NCI-H1694 (cell line): ENCODE results near the gene HERC4.
"Not testable (repeated sequence)": the region's sequence is repeated elsewhere in the genome, so short reads cannot be mapped to it uniquely, and the experiment has no call there.

Experiments
- DNase-seq: peaks from one replicate; lab custom pipeline; 2025; lab: John Stamatoyannopoulos, UW

Gene HERC4

DNA sequence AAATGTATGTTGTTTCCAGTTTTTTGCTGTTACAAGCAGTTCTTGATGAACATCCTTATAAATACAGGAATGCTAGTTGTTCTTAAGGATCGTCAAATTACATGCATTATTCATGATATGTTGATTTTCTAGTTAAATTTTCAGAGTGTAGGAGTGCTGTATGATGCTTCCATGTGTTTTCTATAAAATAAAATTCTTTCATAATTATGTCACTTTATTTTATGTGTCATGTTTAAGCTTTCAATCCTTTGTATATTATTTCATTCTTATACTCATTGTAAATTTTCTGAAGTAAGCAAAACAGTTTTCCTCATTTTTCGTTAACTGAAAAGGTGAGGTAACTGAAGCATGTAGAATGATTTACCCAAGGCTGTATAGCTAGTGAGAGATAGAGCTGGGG lies 17.4 kb upstream of the HERC4 start:
- no peak for DNase-seq

DNA sequence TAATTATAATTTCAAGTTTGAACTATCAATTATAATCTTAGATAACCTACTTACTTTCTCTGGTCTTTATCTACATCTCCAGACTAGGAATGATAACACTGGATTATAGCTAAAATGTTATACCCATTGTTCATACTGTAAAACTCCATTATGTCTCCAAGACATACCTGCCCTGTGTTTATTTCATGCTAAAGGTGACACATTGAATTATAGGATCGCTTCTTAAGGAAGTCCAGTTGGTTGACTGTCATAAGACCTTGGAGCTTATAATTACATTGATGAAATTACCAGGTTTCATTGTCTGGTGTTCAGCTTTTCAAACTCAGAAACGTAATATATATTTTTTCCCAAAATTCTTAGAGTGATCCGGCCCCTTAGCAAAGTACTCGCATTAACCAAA lies 15.5 kb upstream of the HERC4 start:
- DNase-seq: no peak

DNA sequence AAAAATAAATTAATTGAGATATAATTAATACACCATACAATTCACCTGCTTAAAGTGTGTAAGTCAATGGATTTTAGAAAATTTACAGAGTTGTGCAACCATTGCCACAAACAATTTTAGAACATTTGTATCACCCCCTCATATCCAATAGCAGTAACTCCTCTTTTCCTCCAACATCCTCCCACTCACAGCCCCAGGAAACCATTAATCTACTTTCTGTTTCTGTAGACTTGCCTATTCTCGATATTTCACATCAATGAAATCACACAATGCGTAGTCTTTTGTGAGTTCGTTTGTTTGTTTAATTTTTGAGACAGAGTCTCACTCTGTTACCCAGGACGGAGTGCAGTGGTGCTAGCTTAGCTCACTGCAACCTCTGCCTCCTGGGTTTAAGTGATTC lies 13.7 kb upstream of the HERC4 start:
- DNase-seq: no peak

DNA sequence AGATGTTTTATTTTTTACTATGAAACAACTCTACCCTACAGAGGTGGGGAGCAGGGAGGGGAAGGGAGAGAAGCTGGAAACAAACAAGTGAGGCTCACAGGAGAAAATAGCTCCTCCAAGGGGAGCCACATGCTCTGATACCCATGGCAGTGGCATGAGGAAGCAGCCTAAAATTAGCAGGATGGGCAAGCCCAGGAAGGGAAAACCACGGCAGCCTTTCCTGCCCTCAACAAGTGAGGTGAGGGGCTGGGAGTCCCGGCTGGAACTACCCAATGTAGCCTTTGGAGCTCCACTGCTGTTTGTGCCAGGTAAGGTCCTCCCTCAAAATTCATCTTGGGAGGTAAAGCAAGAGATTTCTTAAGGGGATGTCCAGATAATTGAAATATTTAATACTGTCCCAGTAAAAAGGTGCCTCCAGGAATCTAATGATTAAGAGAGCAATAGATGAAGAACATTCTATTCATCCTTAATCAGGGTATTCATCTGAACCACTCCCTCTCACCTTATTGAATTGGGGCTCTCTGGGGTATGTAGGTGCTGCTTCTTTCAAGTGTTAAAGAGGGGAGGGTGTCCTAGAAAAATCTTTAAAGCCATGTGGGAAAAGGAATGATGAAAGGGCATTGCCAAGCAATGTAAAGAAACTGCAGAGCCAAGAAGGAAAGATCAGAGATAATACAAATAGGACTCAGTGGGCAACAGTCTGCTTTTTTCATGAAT lies 12.8 kb upstream of the HERC4 start:
- no peak for DNase-seq

DNA sequence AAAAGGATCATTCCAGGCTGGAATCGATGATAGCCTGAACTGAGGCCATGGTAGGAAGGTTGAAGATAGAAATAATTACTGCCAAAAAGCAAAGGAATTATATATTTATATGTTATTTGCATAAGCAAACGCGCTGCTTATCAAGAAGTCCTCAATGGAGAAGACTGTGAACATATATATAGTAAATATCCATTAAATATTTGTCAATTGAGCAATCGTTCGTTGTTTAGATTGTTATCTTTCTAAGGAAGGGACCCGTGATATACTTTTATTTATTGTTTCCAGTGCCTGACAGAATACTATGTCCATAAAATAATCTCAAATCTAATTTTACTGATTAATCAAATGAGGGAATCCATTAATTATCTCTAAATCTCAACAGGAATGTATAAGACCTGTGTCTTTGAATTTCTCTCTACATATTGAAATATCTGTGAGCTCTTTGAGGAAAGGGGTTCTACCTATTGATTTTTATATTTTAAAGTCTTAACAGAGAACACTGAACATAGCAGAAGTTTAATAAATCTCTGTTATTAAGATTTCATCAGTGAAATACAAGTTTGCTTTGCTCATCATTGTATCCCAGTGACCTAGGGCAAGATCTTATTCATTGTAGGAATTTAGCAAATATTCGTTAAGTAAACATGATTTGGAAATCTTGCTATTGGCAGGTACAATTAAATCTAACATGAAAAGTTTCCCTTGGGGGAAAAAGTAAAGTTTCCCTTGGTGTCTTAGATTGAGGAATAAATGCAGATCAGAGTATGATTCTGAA lies 12.0 kb upstream of the HERC4 start:
- DNase-seq: no peak

DNA sequence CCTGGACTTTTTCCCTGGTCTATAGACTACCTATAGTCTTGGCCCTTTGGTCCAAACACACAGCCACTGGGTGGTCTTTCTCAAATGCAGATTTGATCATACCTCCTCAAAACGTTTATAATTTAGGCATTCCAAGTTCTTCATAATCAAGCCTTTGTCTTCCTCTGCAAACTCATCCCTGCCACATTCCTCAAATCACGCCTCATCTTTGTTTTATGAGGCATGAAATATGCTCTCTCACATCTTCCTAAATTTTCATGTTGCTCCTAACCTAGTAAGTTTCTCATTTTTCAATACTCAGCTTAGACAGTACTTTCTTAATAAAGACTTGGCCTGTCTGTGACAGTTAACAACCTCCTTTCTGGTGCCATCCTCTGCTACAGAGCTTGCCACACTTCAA lies 10.9 kb upstream of the HERC4 start:
- no peak for DNase-seq

DNA sequence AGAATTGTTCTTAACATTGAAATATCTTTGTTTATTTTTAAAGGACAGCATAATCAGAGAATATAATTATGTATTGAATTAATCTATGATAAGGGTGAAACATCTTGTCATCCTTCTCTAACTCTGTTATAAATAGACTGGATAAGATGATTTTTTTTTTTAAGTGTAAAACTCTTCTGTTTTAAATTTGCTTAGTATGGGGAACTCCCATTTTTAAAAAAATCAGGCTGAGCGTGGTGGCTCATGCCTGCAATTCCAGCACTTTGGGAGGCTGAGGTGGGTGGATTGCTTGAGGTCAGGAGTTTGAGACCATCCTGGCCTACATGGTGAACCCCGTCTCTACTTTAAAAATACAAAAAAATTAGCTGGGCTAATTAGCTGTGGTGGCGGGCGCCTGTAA lies 9.4 kb upstream of the HERC4 start:
- no peak for DNase-seq

DNA sequence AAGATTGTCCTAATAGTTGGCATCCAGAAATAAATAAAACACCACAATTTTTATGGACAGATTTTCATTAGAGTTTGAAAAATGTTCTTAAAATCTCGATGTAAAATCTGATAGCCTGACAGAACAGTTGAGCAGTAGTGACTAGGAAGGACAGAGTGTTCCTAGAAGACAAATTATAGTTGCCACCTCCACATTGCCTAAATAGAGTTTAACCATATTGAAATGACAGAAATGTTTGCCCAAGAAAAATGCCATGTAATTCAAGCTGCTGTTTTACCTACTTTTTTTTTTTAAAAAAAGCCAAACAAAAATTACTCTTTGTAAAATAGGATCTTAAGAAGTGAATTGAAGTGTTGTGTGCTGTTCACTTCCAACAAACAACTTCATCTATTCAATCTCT lies 8.9 kb upstream of the HERC4 start:
- DNase-seq: no peak

DNA sequence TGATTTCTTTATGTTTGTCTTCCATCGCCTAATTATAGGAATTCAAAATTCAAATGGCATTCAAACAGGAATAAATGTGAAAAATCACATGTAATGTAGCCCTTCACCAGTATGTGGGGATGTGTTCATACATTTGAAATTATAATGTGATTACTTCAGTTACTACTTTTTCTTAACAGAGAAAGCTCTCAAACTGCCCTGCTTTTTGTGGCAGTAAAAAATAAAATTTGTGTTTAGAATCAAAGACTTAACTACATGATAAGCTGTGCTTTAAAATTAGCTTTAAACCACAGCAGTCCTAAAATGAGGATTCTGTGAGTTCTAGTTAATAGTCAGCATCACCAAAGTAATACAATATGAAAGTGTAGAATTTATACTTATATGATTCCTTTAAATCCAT lies 7.8 kb upstream of the HERC4 start:
- DNase-seq: peak; percentile 12

DNA sequence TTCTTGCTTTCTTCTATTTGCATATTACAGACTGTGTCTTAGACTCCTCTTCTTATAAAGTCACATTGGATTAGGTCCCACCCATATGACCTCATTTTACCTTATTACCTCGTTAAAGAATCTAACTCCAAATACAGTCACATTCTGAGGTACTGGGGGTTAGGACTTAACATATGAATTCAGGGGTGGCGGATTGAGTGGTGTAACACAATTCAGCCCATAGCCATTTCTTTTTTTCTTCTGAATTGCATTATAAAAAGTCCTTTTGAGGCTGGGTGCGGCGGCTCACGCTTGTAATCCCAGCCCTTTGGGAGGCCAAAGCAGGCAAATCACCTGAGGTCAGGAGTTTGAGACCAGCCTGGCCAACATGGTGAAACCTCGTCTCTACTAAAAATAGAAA lies 6.8 kb upstream of the HERC4 start:
- no peak for DNase-seq

DNA sequence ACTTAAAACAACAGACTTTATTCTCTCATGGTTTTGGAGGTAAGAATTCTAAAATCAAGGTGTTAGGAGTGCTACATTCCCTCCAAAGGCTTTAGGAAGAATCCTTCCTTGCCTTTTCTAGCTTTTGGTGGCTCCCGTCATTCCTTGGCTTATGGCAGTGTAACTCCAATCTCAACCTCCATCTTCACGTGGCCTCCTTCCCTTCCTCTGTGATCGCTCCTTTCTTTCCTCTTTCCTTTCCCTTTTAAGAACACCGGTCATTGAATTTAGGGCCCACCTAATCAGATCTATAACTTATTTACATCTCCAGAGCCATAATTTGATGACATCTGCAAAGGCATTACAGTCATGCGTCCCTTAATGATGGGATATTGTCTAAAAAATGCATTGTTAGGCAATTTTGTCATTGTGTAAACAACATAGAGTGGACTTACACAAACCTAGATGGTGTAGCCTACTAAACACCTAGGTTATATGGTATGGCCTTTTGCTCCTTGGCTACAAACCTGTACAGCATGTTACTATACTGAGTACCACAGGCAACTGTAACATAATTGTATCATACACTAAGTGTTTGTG lies 5.9 kb upstream of the HERC4 start:
- DNase-seq: no peak

DNA sequence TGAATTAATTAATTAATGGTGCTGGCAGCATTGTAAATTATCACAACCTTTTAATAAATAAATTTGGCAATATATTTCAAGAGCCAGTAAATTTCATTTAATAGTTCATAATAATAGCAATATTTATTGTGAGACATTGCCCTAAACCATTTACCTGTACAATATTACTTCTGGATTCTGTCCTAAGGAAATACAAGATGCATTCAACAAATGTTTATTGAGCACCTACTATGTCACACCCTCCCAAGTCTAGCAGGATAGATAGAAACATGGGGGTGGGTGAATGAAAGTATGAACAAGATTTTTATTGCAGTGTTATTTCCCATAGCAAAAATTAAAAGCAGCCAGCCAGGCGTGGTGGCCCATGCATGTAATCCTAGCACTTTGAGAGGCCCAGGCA lies 4.4 kb upstream of the HERC4 start:
- no peak for DNase-seq

DNA sequence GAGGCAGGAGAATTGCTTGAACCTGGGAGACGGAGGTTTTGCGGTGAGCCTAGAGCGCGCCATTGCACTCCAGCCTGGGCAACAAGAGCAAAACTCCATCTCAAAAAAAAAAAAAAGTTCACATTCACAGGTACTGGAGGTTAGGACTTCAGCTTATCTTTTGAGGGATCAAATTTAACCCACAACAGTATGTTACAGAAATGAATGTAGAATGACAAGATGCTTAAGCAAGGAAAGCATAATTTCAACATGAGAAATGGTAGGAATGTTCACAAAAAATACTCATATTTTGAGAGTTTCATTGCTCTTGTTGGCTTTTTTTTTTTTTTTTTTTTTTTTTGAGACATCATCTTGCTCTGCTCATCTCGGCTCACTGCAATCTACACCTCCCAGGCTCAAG lies 1.9 kb upstream of the HERC4 start:
- no peak for DNase-seq

DNA sequence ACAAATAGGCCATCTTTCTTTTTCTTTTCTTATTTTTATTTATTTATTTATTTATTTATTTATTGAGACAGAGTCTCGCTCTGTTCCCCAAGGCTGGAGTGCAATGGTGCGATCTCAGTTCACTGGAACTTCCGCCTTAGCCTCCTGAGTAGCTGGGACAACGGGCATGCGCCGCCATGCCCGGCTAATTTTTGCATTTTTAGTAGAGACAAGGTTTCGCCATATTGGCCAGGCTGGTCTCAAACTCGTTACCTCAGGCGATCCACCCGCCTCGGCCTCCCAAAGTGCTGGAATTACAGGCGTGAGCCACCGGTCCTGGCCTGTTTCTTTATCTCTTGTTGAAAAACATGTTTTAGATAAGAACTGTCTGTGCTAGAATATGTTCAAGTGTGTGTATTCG lies 998 bp upstream of the HERC4 start:
- not testable (repeated sequence) for DNase-seq

DNA sequence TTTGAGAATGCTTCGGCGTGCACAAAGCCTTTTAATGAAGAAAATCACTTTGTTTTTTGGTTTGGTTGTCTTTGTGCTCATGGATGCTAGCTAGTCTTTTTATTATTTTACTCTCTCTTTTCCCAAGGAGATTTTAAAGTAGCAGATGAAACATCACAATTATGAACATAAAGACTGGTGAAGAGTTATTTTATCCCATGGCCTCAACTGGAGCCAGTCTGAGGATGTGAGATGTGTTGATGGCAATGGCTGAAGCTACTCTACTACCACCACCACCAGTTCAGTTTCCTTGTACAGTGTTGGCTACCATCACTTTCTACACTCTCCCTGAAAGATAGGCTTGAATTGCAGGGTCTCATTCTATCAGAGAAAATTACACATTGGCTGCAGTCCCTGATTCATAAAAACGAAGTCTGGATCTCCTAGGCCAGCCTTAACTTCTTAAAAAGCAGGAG lies 494 bp upstream of the HERC4 start:
- no peak for DNase-seq

DNA sequence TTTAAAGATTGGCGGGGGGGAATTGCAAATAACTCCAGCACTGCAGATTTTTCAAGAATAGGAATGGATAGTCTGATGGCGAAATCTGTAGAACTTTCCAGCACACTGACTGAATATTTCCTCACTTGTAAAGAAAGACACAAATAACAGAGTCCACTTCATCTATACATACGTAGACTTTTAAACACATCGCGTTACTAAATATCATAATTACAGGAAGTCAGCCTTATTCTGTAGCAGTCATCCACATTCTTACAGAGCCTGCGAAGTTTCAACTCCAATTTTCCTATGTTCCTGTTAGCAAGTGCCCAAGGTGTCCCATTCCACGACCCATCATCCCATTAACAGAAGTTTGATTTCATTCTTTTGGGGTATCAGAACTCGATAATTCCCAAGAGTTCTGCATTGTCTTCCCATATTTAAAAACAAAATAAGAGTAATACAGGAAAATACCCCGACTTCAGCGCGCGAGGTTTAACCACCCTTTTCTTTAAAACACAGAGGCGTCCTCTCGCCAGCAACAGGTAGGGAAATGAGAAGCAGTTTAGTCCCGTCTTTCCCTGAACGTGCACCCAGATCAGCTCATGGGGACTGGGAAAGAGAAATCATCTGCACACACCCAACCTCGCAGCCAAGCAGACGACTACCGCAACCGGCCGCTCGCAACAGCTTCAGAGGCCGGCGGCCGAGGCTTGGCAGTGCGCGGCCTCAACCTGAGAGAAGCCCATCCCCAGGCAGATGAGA lies 880 bp downstream of the HERC4 start:
- no peak for DNase-seq

DNA sequence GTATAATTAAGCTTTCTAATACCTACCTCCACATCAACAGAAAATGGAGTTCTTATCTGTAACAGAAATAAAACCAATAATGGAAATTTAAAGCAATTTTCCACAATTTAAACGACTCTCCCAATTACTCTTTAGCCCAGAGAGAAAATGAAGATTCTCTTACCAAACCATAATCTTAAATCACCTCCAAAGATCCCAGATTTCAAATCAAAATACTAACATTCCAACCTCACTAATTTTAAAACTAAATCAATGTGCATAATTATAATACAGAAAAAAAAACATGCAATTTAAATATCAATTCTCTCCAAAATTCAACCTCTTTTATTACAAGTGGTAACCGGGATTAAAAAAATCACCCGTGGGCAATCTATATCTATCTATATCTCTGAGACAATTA lies 1.5 kb downstream of the HERC4 start:
- DNase-seq: no peak

DNA sequence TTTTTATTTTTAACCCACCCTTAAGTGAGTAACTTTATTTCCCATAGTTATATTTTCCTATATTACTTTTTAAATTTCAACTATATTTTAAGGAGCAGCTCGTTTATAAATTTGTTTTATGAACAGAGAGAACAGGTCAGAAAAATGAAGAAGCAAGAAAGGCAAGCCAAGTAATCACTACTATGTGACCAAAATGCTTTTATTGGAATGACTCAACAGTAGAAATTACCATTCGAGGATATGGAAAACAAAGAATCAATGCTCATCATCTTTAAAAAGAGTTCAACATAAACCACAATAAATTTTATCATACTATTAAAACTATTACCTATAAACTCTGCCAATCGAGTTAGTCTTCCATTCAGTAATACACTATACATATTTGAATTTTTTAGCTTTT lies 7.6 kb downstream of the HERC4 start:
- DNase-seq: no peak

DNA sequence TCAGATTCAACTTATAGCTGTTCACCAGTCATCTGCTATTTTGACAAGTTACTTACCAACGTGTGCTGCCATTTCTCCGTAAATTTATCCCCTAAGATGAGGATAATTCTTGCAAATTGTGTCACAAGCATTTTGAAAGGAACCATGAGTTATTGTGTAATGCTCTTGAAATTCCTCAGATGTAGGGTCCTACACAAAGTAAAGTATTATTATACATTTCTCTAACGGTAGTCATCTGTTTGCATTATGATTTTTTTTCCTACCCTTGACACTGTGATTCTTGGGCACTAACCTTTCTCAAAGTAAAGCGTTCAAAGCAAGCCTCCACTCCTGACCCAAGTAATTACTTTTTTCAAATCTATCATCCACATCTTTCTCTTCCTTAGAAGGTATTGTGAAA lies 8.1 kb downstream of the HERC4 start:
- DNase-seq: no peak

DNA sequence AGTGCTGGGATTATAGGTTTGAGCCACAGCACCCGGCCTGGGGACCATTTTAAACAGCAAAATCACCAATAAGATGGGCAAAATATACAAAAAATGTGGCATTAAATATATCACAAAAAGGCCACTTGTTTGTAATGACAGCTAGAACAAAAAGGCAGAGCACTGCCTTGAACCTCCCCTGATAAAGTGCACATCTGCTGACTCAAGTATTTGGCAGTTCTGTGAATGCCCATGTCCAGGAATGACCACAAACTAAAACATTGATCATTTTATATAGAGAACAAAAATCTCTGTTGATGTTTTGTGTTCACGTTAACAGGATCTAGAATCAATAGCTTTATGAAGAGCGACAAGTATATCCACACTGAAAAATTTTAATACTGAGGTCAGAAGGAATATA lies 21.5 kb downstream of the HERC4 start:
- DNase-seq: no peak

DNA sequence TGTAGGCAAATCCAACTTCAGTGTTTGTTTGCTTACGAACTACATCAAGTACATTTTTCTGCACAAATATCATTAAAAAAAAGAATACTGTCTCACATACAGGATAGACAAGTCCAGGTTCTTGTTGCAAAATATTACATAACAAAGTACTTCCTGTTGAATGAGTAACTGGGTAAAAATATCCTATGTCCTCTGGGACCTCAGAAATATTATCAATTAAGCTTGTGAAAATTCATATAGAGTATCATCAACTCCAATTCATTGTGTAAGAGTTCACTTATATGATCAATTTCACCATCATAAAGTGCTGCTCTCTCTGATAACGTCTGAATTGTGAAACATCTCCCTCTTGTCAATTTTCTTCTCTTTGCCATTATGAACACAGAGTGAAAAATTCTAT lies 22.6 kb downstream of the HERC4 start:
- no peak for DNase-seq

DNA sequence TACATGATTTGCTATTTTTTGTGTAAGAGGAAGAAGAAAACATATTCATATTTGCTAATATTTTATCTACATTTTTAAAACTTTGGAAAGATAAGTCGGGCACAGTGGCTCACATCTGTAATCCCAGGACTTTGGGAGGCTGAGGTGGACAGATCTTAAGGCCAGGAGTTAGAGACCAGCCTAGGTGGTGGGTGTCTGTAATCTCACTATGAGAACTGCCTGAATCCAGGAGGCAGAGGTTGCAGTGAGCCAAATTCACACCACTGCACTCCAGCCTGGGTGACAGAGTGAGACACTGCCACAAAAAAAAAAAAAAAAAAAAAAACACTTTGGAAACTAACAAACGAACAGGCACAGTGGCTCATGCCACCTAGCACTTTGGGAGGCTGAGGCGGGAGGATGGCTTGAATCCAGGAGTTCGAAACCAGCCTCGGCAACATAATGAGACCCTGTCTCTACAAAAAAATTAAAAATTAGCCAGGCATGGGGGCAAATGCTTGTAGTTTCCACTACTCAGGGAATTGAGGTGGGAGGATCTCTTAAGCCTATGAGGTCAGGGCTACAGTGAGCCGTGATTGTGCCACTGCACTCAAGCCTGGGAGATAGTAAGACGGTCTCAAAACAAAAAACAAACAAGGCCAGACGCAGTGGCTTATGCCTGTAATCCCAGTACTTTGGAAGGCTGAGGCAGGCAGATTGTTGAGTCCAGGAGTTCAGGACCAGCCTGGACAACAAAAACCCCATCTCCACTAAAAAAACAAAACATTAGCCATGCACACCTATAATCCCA lies 25.6 kb downstream of the HERC4 start:
- no peak for DNase-seq
